Activated CD4-positive, alpha-beta T cell treated with anti-CD3 and anti-CD28 coated beads for 36 hours (primary cell): Measurements from ENCODE around the gene KRTAP10-2. TPM values are rescaled to one million over a fixed set of nuclear protein-coding genes. Genes with fewer than 3 reads are reported as not detected.

ENCODE experiments used
- ATAC-seq: fragments of 200-7000 bp; cut with Tn5 transposase; one replicate; pipeline ENCODE4 v1.10.0; 2021; ENCODE audit warnings: mild to moderate bottlenecking, moderate library complexity
- CTCF ChIA-PET: fragments of 350-600 bp; sonication (Branson Sonifier 250); formaldehyde crosslinking; loops from one replicate; lab custom pipeline; 2021; ENCODE audit warnings: antibody characterized with exemption; lab: Charles Lee
- POLR2A ChIA-PET: fragments of 350-600 bp; sonication (Branson Sonifier 250); formaldehyde crosslinking; loops from one replicate; lab custom pipeline; 2021; ENCODE audit warnings: antibody characterized with exemption, inconsistent platforms; lab: Charles Lee
- DNase-seq: peaks from one replicate; pipeline ENCODE4 v3.0.0-alpha.2; 2020
- H3K27ac Mint-ChIP-seq: one replicate; pipeline ENCODE4 v1.8.0; 2021; ENCODE audit warnings: mixed read lengths
- H3K27me3 Mint-ChIP-seq: one replicate; pipeline ENCODE4 v1.8.0; 2021; ENCODE audit warnings: mixed read lengths
- H3K36me3 Mint-ChIP-seq: one replicate; pipeline ENCODE4 v1.8.0; 2021; ENCODE audit warnings: low read depth, mixed read lengths
- H3K4me1 Mint-ChIP-seq: one replicate; pipeline ENCODE4 v1.8.0; 2021; ENCODE audit warnings: mixed read lengths
- H3K4me3 Mint-ChIP-seq: one replicate; pipeline ENCODE4 v1.8.0; 2021; ENCODE audit warnings: mild to moderate bottlenecking, moderate library complexity, mixed read lengths
- H3K9me3 Mint-ChIP-seq: one replicate; pipeline ENCODE4 v1.8.0; 2021; ENCODE audit warnings: low read depth, mixed read lengths
- intact Hi-C, 2 experiments: fragments of 100-400 bp; cut with DNase I in 1 of 2; cut with micrococcal nuclease in 1 of 2; formaldehyde crosslinking; loops; one replicate each; pipeline versions ENCODE4 v1.14.2 to v1.15.1; 2022 to 2024; cut with DNase I, micrococcal nuclease
- total RNA-seq, 2 experiments: library from RNA; stranded (reverse); gene quantifications; one replicate each; pipeline ENCODE4 v1.2.3, GENCODE V29; 2021

The KRTAP10-2 gene
- total RNA-seq, 2 experiments from 2014 or later, result not detected

- ChIA-PET POLR2A (no interaction called here), CTCF (no interaction called here)
- no peak overlapping the region for H3K27ac Mint-ChIP-seq
- no peaks in the 10 kb centered on the region for H3K27me3 Mint-ChIP-seq
- H3K36me3 Mint-ChIP-seq, result no peaks in the 10 kb centered on the region
- DNase-seq (peak; percentile 19), ATAC-seq (no peak)
- no peak overlapping the region for H3K4me3 Mint-ChIP-seq
- intact Hi-C loops, result loop anchor here in 1 of 2 experiments (1.0 kb wide), 1 partner anchor 79 kb away; the partner anchor contains the start of gene LRRC3
- H3K9me3 Mint-ChIP-seq, result no peaks in the 10 kb centered on the region
- H3K4me1 Mint-ChIP-seq, result no peaks in the 10 kb centered on the region
Observed at GRCh38 chr21:44533891-44534627, 17.2 kb downstream of the KRTAP10-2 start.

GRCh38 chr21:44533121-44533890, 18.0 kb downstream of the KRTAP10-2 start:
- no peak overlapping the region for H3K4me3 Mint-ChIP-seq
- ChIA-PET CTCF (no interaction called here), POLR2A (no interaction called here)
- H3K9me3 Mint-ChIP-seq, result no peaks in the 10 kb centered on the region
- DNase-seq, result no peak
- no peak overlapping the region for H3K27ac Mint-ChIP-seq
- H3K36me3 Mint-ChIP-seq, result no peaks in the 10 kb centered on the region
- H3K4me1 Mint-ChIP-seq, result no peaks in the 10 kb centered on the region
- H3K27me3 Mint-ChIP-seq, result no peaks in the 10 kb centered on the region
- no peak for ATAC-seq
- intact Hi-C loops, result no loop called here

- Mint-ChIP-seq H3K4me3 (no peak overlapping the region), H3K27me3 (no peaks in the 10 kb centered on the region), H3K36me3 (no peaks in the 10 kb centered on the region), H3K4me1 (no peaks in the 10 kb centered on the region), H3K27ac (no peak overlapping the region), H3K9me3 (no peaks in the 10 kb centered on the region)
- CTCF ChIA-PET, result interaction anchor here (0.6 kb wide), 1 partner anchor 208 kb away, joined by 3 read pairs; no protein-coding TSS in a partner anchor
- no peak for ATAC-seq
- POLR2A ChIA-PET, result no interaction called here
- DNase-seq, result no peak
- intact Hi-C loops, result no loop called here
Observed at GRCh38 chr21:44532712-44533111, 18.6 kb downstream of the KRTAP10-2 start.

GRCh38 chr21:44531606-44532564, 19.4 kb downstream of the KRTAP10-2 start:
- ChIA-PET POLR2A (interaction anchor here (0.6 kb wide), 1 partner anchor 76 kb away, joined by 3 read pairs; no protein-coding TSS in a partner anchor), CTCF (interaction anchor here (0.6 to 0.8 kb wide), 4 partner anchors 16 to 211 kb away, joined by 3 read pairs; no protein-coding TSS in a partner anchor)
- Mint-ChIP-seq H3K4me3 (no peak overlapping the region), H3K9me3 (no peaks in the 10 kb centered on the region), H3K36me3 (no peaks in the 10 kb centered on the region), H3K27ac (no peak overlapping the region), H3K27me3 (no peaks in the 10 kb centered on the region), H3K4me1 (no peaks in the 10 kb centered on the region)
- DNase-seq (peak; percentile 1), ATAC-seq (no peak)
- intact Hi-C loops, result no loop called here

GRCh38 chr21:44530903-44531605, 20.3 kb downstream of the KRTAP10-2 start:
- CTCF ChIA-PET, result interaction anchor here (0.7 to 0.8 kb wide), 2 partner anchors 12 to 212 kb away, joined by 3 read pairs; no protein-coding TSS in a partner anchor

GRCh38 chr21:44530221-44530902, 20.9 kb downstream of the KRTAP10-2 start:
- Mint-ChIP-seq H3K9me3 (no peaks in the 10 kb centered on the region), H3K36me3 (no peaks in the 10 kb centered on the region), H3K4me3 (no peak overlapping the region), H3K27me3 (no peaks in the 10 kb centered on the region), H3K4me1 (no peaks in the 10 kb centered on the region), H3K27ac (no peak overlapping the region)
- ATAC-seq (no peak), DNase-seq (peak; percentile 2)
- ChIA-PET POLR2A (no interaction called here), CTCF (interaction anchor here (0.7 kb wide), 1 partner anchor 12 kb away, joined by 3 read pairs; no protein-coding TSS in a partner anchor)
- intact Hi-C loops, result no loop called here

More at GRCh38 chr21:44530903-44531605, 20.3 kb downstream of the KRTAP10-2 start:
- no peak for DNase-seq
- POLR2A ChIA-PET, result interaction anchor here (0.6 kb wide), 1 partner anchor 75 kb away, joined by 3 read pairs; no protein-coding TSS in a partner anchor
- H3K9me3 Mint-ChIP-seq, result no peaks in the 10 kb centered on the region
- no peak for ATAC-seq
- no peaks in the 10 kb centered on the region for H3K4me1 Mint-ChIP-seq
- intact Hi-C loops, result no loop called here
- H3K27ac Mint-ChIP-seq, result no peak overlapping the region
- no peak overlapping the region for H3K4me3 Mint-ChIP-seq
- H3K36me3 Mint-ChIP-seq, result no peaks in the 10 kb centered on the region
- no peaks in the 10 kb centered on the region for H3K27me3 Mint-ChIP-seq

GRCh38 chr21:44529503-44530125, 21.7 kb downstream of the KRTAP10-2 start:
- intact Hi-C loops, result no loop called here
- DNase-seq, result no peak
- CTCF ChIA-PET, result no interaction called here
- Mint-ChIP-seq H3K4me1 (no peaks in the 10 kb centered on the region), H3K9me3 (no peaks in the 10 kb centered on the region), H3K27me3 (no peaks in the 10 kb centered on the region), H3K27ac (no peak overlapping the region), H3K4me3 (no peak overlapping the region), H3K36me3 (no peaks in the 10 kb centered on the region)
- no peak for ATAC-seq
- POLR2A ChIA-PET, result no interaction called here

- DNase-seq (peak; percentile 2), ATAC-seq (no peak)
- Mint-ChIP-seq H3K4me3 (no peak overlapping the region), H3K4me1 (no peaks in the 10 kb centered on the region), H3K27me3 (no peaks in the 10 kb centered on the region), H3K9me3 (no peaks in the 10 kb centered on the region), H3K27ac (no peak overlapping the region), H3K36me3 (no peaks in the 10 kb centered on the region)
- intact Hi-C loops, result no loop called here
- ChIA-PET CTCF (no interaction called here), POLR2A (no interaction called here)
Observed at GRCh38 chr21:44529011-44529421, 22.3 kb downstream of the KRTAP10-2 start.

GRCh38 chr21:44528634-44528995, 22.7 kb downstream of the KRTAP10-2 start:
- Mint-ChIP-seq H3K36me3 (no peaks in the 10 kb centered on the region), H3K9me3 (no peaks in the 10 kb centered on the region), H3K4me3 (no peak overlapping the region), H3K27me3 (no peaks in the 10 kb centered on the region), H3K4me1 (no peaks in the 10 kb centered on the region), H3K27ac (no peak overlapping the region)
- DNase-seq, result no peak
- ChIA-PET POLR2A (no interaction called here), CTCF (no interaction called here)
- no peak for ATAC-seq
- intact Hi-C loops, result no loop called here
